ENCODE measurements around the gene ZNF569. TPM values are rescaled to one million over a fixed set of nuclear protein-coding genes. Genes with fewer than 3 reads are reported as not detected.

ZNF569 gene
- total and polyA plus RNA-seq, 2 of the 13 experiments (the other 11 are each of a cell fraction or from before 2014, with no cell fraction given): 1.4 to 5.7 TPM

- in situ Hi-C loops (cut with HindIII; ENCODE audit: extremely low pct_ligation_motif_present, low pct_unique_long_range_greater_than_20kb): no loop called here
- no peaks in the 10 kb centered on the region for H3K79me2 ChIP-seq (ENCODE audit: insufficient read depth, low read length)
- no peaks in the 10 kb centered on the region for H3K4me1 ChIP-seq (ENCODE audit: insufficient read depth, low read length)
- no peak overlapping the region for H3K9ac ChIP-seq (ENCODE audit: insufficient read depth, low read depth, low read length)
- H3K9me3 ChIP-seq (ENCODE audit: low read length): peaks cover 30% of the 10 kb centered on the region
- ChIA-PET POLR2A (no interaction called here), CTCF (ENCODE audit: low intra/inter-chr PET ratio, low total read pairs) (no interaction called here)
- FAIRE-seq (no peak), ATAC-seq (no peak), DNase-seq (ENCODE audit: low spot score) (no peak)
- intact Hi-C loops (cut with micrococcal nuclease; ENCODE audit: unreplicated experiment): no loop called here
- H4K20me1 ChIP-seq (ENCODE audit: insufficient read depth, low read length): no peaks in the 10 kb centered on the region
- no peak overlapping the region for H3K4me3 ChIP-seq (replicated peaks in 1 of 3; ENCODE audit: insufficient read depth in 1 of 3, low read depth in 2 of 3, low read length in 3 of 3)
- H3K36me3 ChIP-seq (replicated peaks in 1 of 2; ENCODE audit: control insufficient read depth in 1 of 2, insufficient read depth in 2 of 2, low read length in 2 of 2): peaks cover 6 to 40% of the 10 kb centered on the region in 2 experiments
- BruUV-seq (replicated peaks): no TSS peak
- no peak overlapping the region for H2AFZ ChIP-seq (ENCODE audit: low read length)
- H3K27ac ChIP-seq (ENCODE audit: extremely low read length, insufficient read depth, low read length): no peak overlapping the region
- WGBS (ENCODE audit: low lambda C conversion rate): 100% methylated on average over 1 of the region's 1 CpG
- no peak overlapping the region for H3K4me2 ChIP-seq (ENCODE audit: low read depth, low read length)
- H3K27me3 ChIP-seq (ENCODE audit: control insufficient read depth in 1 of 2, insufficient read depth in 2 of 2, low read length in 2 of 2): no peaks in the 10 kb centered on the region
- TF ChIP-seq ZBTB43 (CRISPR knock-in tag; conservative IDR thresholded peaks at IDR 0.05) (no peak), ARNT2 (CRISPR knock-in tag; IDR thresholded peaks at IDR 0.05; ENCODE audit: low read depth) (no peak), ZNF496 (CRISPR knock-in tag; IDR thresholded peaks at IDR 0.05; ENCODE audit: insufficient replicate concordance) (no peak), BRCA1 (CRISPR knock-in tag; IDR thresholded peaks at IDR 0.05) (no peak), ZHX2 (IDR thresholded peaks at IDR 0.05; ENCODE audit: low read depth) (no peak), ZHX2 (CRISPR knock-in tag; IDR thresholded peaks at IDR 0.05; ENCODE audit: borderline replicate concordance) (no peak), MXD1 (CRISPR knock-in tag; IDR thresholded peaks at IDR 0.05) (no peak), RNF219 (CRISPR knock-in tag; IDR thresholded peaks at IDR 0.05) (no peak), PRMT3 (CRISPR knock-in tag; IDR thresholded peaks at IDR 0.05; ENCODE audit: borderline replicate concordance, low read depth) (no peak), GPBP1L1 (CRISPR knock-in tag; IDR thresholded peaks at IDR 0.05) (no peak), STAG1 (CRISPR knock-in tag; IDR thresholded peaks at IDR 0.05) (no peak), NR2F1 (CRISPR knock-in tag; IDR thresholded peaks at IDR 0.05) (no peak), SNAI1 (CRISPR knock-in tag; IDR thresholded peaks at IDR 0.05; ENCODE audit: borderline replicate concordance) (no peak), HIVEP1 (CRISPR knock-in tag; IDR thresholded peaks at IDR 0.05) (no peak)
Measured at GRCh38 chr19:37361994-37362393, 105.2 kb downstream of the ZNF569 start.

Data from HepG2 (cell line).